Pons (tissue), 1 donor: ENCODE measurements around the gene CELSR3.

Source experiments
- DNase-seq: peaks from one replicate; pipeline ENCODE4 v3.0.0-alpha.2; 2016; ENCODE audit warnings: low spot score

CELSR3 gene

DNA sequence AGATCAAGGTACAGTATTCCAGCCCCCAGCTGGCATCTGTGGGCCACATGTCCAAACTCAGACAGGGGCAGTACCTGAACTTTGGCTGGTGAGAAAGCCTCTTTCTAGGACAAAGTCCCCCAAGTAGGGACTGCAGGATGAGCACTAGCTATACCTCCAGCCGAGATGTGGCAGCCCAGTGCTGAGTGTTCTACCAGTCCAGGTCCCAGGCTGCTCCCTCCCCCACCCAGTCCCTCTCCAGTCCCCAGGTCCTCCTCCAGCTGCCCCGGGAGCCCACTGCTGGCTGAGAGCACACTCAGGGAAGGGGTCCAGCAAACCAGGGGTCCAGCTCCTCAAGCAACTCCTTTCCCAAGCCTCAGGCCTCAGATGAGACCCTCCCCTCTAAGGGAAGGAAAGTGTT lies 28.9 kb downstream of the CELSR3 start:
- no peak for DNase-seq

DNA sequence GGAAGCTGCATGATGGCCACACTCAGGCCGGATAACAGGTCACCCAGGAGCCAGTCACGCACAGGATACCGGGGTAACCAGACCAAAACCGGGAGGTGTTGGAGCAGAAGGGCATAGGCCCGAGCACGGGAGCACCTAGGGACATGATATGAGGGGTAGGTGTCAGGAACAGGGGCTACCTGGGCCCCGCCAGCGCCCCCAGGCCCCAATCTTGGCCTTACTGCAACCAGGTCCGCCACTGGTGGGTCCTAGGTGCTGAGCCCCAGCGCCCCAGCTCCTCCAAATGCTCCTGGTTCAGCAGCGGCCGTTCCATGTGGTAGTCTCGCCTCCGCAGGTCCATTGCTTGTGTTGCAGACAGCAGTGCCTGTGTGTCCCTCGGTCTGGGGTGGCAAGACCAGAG lies 29.4 kb downstream of the CELSR3 start:
- no peak for DNase-seq

DNA sequence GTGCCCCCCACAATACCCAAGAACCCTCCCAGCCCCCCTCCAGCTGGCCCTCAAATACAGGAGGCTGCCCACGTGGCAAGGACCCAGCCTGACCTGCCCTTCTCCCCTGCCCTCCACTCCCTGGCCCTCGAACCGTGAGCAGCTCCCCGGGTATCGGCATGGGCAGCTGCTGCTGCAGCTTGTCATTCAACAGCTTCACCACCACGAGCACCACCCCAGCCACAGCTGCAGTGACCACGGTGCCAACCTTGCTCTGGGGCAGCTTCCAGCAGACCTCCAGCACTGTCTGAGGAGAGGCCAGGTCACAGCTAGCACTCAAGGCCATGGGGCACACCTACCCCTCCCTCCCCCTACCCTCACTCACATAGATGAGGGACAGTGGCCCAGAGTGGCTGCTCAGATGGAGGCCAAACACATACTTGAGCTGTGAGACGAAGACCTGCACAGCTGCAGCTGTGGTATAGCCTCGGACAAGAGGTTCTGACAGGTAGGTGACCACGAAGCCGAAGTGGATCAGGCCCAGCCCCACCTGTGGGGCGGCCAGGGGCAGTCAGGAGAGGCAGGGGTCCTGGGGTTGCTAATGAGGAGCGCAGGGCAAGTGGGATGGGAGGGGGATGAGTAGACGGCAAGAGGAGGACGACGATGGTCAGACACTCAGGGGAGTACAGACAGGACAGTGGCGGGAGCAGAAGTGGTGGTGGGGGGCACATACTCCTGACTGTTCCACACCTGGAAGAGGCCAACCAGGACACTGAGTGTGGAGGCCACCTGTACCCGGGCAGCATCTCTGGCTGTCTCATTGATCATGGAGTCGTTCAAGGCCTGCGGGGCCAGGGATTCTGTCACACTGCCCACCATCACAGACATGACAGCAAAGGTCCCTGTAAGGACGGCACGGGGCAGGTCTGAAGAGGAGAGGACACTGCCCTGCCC lies 30.9 kb downstream of the CELSR3 start:
- no peak for DNase-seq

DNA sequence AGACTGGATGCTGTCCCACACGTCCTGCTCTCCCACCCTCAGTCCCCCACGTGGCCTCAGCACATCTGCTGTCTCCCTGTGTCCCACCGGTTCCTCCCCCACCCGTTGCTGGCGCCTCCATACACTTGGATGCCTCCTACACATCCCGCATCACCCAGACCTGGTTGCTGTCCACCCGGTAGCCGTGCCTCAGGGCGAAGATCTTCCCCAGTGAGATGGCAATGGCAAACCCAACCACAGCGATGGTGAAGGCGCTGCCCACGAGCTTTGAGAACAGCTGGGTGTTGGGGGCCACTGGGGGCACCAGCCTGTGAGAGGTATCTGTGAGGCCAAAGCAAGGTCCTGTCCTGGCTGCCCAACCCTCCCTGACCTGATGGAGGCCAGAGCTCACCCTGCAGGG lies 31.9 kb downstream of the CELSR3 start:
- no peak for DNase-seq

DNA sequence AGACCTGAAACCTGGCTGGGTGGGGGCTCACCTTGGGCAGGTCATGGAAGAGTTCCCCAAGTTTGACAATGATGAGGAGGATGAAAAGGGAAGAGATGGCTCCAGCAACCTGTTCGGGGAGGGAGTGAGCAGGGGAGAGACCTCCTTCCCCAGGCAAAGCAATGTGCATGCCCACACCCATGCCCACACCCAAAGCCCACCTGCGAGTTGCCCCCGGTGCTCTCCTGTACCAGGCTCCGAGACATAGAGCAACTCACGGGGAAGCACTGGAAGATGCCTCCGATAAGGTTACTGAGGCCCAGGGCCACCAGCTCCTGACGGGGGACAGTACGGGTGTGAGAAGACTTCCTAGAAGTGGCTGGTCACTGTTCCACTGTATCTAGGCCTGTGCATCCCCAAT lies 32.3 kb downstream of the CELSR3 start:
- no peak for DNase-seq

DNA sequence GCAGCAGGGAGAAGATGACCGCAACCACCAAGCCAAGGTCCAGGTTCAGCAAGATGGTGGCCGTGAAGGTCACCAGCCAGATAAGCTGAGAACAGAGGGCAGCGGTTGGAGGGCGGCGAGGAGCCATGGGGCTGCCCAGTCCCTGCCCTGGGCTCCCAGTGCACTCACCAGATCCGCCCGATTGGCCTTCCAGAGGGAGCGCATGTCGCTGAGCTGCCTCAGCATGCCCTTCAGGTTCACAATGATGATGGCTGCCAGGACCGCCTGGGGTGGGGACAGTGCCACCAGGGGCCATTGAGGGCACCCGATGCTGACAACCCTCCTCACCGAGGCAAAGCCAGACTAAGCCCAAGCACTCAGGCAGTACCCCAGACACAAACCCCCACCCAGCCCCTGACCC lies 32.8 kb downstream of the CELSR3 start:
- no peak for DNase-seq

DNA sequence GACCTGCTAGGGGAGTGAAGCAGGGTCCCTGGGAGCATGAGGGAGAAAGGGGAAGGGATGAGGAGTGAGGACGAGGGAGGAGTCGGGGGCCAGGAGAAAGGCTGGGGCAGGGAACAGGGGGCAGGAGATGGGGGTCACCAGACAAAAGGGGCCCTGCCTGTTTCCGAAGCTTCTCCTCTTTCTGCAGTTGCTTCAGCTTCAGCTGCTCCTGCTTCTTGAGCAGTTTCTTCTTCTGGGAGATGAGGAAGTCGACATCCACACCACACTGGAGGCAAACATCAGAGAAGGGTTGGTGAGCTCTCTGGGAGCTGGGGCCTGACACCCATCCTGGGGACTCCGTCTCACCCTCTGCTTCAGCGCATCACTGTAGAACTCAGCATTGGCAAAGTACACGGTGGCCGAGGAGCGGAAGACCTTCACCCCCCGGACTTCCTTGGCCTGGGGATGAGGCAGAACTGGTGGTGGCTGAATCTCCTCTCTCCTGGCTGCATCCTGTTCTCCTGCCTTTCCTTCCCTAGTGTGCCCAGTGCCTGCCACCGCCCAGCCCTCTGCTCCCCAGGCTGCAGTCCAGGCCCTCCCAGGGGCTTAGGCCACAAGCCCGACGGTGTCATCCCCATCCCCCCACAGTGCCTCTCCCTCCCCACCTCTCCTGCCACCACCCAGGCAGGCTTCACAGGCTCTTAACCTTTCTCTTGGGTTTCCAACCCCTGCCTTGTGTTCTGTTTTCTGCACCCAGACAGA lies 34.2 kb downstream of the CELSR3 start:
- DNase-seq, result no peak

DNA sequence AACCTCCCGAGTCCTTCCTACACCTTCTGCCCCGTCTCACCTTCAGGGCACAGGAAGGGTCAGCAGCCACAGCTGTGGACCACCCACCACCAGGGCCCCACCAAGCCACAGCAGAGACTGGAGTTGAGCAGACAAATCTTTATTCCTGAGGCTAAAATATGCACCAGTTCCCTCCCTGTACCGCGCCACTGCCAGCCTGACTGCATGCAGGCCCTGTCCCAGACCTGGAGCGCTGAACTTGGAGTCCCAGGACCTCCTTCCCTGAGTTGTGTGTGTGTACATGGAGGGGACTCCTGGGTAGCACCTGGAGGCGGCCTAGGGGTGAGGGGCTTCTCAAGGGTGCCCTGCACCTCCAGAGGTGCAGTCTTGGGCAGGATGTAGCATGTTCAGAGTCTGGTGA lies 37.1 kb downstream of the CELSR3 start:
- DNase-seq, result no peak

DNA sequence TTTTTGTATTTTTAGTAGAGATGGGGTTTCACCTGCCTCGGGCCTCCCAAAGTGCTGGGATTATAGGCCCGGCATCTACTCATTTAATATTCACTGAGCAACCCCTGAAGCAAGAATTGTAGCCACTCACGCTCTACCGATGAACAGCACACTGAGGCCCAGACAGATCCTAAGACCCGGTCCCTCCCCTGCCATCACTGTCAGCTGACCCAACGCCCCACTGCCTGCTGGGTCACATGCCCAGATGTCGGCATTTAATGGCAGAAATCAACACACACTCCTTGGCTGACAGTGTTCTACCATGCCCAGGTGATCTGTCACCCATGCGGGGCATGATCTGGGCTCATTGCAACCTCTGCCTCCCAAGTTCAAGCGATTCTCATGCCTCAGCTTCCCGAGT lies 37.9 kb downstream of the CELSR3 start:
- DNase-seq, result no peak

DNA sequence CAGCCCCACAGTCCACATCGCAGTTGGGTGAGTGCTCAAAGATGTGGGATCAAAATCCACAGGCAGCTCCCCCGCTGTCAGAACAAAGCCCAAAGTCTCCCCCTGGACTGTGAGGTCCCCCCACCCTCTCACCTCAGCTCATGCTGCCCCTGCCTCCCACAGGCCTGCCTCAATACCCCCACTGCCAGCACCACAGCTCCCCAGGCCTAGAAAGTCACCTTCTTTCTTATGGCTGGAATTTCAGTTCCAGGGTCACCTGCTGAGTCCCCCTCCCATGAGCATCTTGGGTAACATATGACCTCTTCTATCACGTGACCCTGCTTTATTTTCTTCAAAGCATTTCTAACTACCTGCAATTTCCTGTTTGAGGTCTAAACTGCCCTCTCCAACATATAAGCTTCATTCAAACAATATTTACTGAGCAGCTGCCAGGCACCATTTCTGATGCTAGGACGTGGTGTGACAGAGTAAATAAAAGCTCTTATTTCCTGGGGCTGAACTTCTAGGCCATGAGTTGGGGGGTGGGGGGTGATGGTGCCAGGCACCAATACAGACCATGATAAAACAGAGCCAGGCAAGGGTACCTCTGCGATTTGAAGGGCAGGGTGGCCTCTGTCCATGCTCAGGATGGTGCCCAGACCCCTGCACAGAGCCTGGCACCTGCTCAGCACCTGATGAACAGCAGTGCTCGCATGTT lies 38.7 kb downstream of the CELSR3 start:
- no peak for DNase-seq

DNA sequence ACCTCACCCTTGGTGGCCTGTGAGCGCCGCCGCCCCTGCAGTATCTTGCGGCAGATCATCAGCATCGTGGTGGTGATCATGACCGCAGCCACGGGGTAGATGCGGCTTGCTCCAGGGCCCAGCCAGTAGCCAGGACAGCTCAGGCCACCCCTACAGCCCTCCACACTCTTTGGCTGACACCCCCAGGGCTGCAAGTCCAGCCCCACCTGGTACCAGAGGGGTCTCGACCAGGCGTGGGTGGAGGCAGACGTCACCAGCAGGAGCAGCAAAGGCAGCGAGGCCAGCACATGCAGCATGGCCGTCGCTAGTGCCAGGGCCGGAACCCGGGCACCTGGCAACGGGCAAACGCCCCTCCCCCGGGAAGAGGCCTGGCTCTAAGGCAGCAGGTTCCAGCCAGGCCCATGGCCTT lies 41.2 kb downstream of the CELSR3 start, which contains the start of gene TMEM89:
Gene TMEM89 (minus strand): TSS at position 309 of the 409 bp plus-strand sequence. CDS start 13 bp downstream, at position 296.
- no peak for DNase-seq

DNA sequence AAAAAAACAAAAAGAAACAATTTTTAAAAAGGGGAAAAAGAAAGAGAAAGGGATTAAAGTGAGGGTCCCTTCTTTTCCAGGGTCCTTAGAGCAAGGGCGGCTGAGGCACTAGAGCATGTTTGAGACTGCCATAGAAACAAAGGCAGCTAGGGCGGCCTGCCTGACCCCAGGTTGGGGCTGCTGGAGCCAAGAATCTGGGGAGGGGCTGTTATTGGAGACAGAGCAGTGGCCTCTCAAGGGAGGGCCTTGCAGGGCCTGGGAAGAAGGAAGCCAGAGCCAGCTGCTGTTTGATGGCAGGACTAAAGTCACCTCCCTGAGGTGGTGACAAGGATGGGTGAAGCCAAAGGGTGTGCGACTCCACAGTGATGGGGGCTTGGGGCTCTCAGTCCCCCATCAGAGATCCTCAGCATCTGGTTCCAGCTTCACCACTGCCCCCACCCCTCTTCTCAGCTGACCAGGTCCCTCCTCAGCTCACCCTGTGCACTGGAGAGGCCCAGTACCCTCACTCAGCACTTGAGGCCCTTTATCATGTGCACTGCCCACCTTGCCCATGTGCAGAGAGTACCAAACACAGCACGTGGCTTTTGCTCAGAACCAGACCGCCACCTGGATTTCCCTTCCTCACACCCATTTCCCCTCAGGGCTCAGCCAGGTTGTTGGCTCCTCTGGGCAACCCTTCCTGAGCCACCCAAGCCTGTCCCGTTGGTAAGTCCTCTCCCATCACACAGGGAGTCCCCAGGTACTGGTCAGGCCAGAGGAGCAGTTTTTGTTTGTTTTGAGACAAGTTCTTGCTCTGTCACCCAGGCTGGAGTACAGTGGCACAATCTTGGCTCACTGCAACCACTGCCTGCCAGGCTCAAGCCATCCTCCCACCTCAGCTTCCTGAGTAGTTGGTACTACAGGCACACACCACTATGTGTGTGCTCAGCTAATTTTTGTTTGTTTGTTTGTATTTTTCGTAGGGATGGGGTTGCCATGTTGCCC lies 42.9 kb downstream of the CELSR3 start:
- DNase-seq, result no peak

DNA sequence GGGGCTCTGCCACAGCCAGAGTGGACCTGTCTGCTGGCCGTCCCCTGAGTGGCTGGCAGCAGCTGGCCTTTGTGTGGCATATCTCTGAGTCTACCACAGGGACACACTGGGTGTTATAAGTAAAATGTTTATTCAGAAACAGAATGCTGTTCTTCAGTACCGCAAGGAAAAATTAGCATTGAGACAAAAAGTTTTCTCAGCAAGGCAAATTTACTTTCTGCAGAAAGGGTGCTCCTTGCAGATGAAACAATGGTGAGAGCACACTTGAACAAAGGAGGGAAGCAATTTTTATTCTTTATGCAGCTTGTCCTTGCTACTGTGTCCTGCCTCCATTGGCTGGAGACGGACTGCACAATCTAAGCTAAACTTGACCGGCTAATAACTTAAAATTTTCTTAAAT lies 45.1 kb downstream of the CELSR3 start:
- DNase-seq, result no peak

DNA sequence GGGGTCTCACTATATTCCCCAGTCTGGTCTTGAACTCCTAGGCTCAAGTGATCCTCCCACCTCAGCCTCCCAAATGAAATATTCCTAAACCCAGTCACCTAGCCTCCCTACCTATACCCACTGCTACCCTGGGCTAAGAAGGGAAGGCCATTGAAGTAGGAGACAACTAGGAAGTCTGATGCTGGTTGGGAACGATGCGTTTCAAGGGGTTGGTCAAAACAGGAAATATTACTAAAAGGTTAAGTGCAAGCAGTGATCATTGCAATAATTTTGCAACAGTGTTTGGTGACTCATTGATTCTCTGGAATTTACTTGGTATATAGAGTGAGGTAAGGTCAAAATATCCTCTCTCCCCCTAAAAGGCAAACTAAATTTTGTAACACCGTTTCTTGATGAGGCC lies 48.6 kb downstream of the CELSR3 start:
- no peak for DNase-seq

DNA sequence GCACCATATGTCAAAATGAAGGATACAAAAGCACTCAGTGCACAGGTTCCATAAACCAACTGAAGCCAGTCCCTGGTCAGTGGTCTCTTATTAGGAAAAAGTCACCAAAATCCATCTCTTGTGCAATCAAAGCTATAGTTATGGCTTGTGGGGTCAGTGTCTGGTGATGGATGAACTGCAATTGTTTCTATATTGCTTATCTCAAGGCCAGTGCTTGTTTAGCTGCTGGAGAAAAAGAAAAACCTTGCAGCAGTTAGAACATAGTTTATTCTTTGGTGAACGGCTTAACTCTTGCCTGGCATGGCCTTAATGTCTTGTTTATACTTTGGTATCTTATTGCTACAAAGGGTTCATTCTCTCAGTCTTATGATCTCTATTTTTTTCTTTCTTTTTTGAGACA lies 50.4 kb downstream of the CELSR3 start:
- DNase-seq, result no peak

DNA sequence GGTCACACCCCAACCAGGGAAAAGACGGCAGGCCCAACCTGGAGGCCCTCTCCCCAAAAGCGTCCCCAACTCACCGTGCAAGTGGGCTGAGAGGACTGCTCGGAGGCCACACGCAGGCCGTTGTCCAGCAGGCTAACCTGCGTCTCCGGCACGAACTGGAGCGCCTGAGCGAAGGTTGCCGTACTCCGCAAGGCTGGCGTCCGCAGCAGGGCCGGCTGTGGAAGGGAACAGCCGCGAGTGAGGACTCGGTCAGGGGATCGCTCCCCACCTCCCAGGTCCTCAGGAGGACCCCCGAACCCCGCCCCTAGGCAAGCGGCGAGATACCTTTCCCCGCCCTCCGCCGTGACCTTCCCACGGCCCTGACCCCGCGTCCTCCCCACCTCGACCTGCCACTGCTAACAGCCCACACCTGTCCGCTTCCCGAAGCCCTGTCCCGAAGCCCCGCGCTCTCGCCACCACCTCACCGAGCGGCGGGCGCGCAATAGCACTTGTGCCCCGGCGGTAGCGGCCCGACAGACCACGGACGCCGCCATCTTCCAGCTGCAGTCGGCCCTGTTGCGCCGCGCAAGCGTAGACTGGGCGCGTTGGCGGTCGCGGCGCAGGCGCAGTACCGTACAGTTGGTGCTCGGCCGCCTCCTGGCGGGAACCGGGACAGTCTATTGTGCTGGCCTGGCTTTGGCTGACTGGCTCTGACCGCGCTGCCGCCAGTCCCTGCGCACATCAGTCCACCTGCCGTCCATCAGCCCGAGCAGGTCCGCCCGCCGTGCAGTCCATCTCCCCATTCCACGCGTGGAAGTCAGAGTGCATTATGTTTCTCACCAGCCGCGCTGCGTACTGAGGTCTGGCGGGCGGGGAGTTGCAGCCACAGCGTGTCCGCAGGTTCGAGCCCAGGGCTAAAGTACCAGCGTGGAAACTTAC lies 53.3 kb downstream of the CELSR3 start, which contains the start of gene UQCRC1:
Gene UQCRC1 (minus strand): TSS at position 559 of the 918 bp plus-strand sequence. CDS start 26 bp downstream, at position 533.
- peak; percentile 89 for DNase-seq

DNA sequence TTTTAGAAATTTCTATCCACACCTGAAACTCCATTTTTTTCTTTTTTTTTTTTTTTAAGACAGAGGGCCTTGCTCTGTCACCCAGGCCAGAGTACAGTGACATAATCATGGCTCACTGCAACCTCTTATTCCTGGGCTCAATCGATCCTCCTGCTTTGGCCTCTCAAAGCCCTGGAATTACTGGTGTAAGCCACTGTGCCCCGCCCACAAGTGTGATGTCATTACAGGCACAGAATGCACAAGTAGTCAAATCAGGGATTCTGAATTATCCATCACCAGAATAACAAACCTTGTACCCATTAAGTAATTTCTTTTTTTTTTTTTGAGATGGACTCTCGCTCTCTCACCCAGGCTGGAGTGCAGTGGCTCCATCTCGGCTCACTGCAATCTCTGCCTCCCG lies 55.2 kb downstream of the CELSR3 start:
- DNase-seq, result no peak

DNA sequence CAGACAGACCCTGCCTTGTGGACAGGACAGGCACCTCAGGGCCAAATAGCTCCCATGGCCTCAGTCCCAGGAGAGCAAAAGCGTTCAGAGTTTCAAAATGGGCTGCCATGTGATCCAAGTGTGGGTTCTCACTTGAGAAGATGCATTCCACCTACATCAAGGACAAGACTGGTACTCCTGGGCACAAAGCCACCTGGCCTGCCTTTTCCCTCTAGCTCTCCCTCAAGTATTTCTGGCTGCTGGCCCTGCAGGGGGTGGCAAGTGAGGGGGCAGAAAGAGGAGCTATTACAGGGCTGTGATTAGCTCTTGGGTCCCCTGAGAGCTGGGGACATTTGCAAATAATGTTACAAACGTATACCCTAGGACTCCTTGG lies 61.1 kb downstream of the CELSR3 start:
- no peak for DNase-seq

DNA sequence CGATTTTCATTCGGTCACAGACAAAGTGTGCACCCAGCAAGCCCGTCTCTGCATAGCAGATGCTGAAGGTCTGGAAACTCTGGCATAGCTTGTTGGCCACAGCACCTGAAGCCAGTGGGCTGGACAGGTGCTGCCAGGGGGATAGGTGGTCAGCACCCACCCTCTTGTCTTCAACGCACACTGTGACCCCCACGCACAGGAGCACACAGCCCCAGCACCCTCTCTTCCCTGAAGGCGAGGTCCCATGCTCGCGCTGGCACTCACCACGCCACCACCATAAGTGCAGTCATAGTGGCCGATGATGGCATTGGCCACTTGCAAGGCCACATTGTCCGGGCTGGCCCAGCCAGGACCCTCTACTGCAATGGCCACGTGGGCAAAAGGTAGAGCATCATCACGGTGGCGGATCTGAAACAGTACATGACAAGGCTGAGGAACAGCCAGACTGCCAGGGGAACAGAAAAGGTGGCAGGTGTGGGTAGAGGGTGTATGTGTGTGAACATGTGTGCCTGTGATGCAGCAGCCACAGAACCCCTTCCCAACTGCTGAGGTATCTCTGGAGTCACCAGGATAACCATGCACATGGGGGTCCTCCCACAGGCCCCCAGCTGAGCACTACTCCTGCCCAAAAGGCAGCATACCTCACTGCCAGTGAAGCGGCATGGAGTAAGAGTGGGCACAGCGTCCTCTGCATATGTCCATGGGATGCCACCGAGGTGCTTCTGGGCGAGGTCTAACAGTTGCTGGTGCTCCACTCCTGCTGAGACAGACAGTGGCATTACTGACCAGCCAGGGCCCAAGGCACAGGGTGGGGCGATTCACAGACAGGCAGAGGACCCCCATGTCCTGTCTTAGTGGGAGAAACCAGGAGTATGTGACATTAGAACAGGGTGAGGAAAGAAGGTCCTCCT lies 61.7 kb downstream of the CELSR3 start:
- DNase-seq, result no peak
